Mammary epithelial cell (primary cell): Measurements from ENCODE around the gene SLIT3.

ENCODE experiments used
- EZH2 ChIP-seq: IDR thresholded peaks from 2 replicates; pipeline ENCODE4 v1.6.1; 2012; ENCODE audit warnings: low read length, inconsistent platforms, borderline replicate concordance
- TF ChIP-seq, protein P1 (sequence below), 2 donors: IDR thresholded peaks in 1 of 2; conservative IDR thresholded peaks in 1 of 2; 2 replicates each; pipeline ENCODE4 v1.5.1; 2011 to 2012; ENCODE audit warnings: inconsistent platforms in 2 of 2, low read length in 2 of 2, mild to moderate bottlenecking in 2 of 2, control low read depth in 1 of 2, low read depth in 1 of 2; ENCODE audit not compliant: insufficient read depth in 1 of 2; ENCODE audit errors: extremely low read depth in 1 of 2

DNA sequence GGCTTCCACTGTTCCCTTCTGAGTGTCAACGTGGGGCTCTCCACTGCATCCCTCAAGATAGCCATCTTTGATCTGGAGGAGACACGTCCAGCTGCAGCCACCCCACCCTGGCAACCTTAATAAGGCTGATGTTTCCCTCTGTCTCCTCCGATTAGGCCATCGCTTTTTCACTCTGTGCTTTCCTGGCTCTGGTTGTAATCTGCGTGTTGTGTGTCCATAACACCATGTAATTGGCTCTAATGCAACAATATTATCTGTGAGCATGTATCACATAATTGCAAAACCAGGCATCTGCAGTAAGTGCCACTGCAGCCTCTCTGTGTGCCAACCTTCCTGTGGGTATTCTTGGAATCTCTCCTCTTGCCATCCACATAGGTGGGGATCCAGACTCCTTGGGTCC lies 471.9 kb downstream of the SLIT3 start:
- TF ChIP-seq, protein P1, sequence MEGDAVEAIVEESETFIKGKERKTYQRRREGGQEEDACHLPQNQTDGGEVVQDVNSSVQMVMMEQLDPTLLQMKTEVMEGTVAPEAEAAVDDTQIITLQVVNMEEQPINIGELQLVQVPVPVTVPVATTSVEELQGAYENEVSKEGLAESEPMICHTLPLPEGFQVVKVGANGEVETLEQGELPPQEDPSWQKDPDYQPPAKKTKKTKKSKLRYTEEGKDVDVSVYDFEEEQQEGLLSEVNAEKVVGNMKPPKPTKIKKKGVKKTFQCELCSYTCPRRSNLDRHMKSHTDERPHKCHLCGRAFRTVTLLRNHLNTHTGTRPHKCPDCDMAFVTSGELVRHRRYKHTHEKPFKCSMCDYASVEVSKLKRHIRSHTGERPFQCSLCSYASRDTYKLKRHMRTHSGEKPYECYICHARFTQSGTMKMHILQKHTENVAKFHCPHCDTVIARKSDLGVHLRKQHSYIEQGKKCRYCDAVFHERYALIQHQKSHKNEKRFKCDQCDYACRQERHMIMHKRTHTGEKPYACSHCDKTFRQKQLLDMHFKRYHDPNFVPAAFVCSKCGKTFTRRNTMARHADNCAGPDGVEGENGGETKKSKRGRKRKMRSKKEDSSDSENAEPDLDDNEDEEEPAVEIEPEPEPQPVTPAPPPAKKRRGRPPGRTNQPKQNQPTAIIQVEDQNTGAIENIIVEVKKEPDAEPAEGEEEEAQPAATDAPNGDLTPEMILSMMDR (conservative IDR thresholded peaks at IDR 0.05 in 1 of 2, IDR thresholded peaks at IDR 0.05 in 1 of 2; ENCODE audit: extremely low read depth in 1 of 2, insufficient read depth in 1 of 2, low read depth in 1 of 2, low read length in 2 of 2): no peak
- no peak for TF ChIP-seq EZH2
